ENCODE data around the gene KRT14. TPM values are rescaled to one million over a fixed set of nuclear protein-coding genes. Genes with fewer than 3 reads are reported as not detected.

The KRT14 gene
- total RNA-seq, 1 experiment from 2014 or later, result not detected

GRCh38 chr17:41594363-41594915 lies 7.7 kb upstream of the KRT14 start:
- Mint-ChIP-seq H3K36me3 (ENCODE audit: insufficient read depth, unreplicated experiment) (peaks cover 7% of the 10 kb centered on the region), H3K27me3 (ENCODE audit: insufficient read depth, unreplicated experiment) (peaks cover 12% of the 10 kb centered on the region), H3K4me1 (ENCODE audit: low read depth, unreplicated experiment) (peaks cover 7% of the 10 kb centered on the region), H3K9me3 (ENCODE audit: unreplicated experiment) (peaks cover 8% of the 10 kb centered on the region), H3K27ac (ENCODE audit: unreplicated experiment) (no peak overlapping the region), H3K4me3 (ENCODE audit: unreplicated experiment) (no peak overlapping the region)
- Histone ChIP-seq H3K36me3 (ENCODE audit: control insufficient read depth, insufficient read depth, low read length) (no peaks in the 10 kb centered on the region), H3K9me3 (no peaks in the 10 kb centered on the region), H3K27me3 (replicated peaks; ENCODE audit: control insufficient read depth, insufficient read depth, low read length) (no peaks in the 10 kb centered on the region; the same call in 1 of the 2 replicates), H3K4me3 (ENCODE audit: low read depth, low read length) (no peak overlapping the region), H3K4me1 (no peaks in the 10 kb centered on the region)
- ChIA-PET CTCF (no interaction called here), POLR2A (interaction anchor here (0.9 kb wide), 1 partner anchor 67 kb away, joined by 3 read pairs; the partner anchor contains the start of gene KRT19)
- no peak for TF ChIP-seq CTCF (IDR thresholded peaks at IDR 0.05; ENCODE audit: insufficient read depth in 1 of 2, low read depth in 1 of 2, low read length in 1 of 2, severe bottlenecking in 1 of 2, unreplicated experiment in 1 of 2)
- DNase-seq, result no peak
- intact Hi-C loops (cut with micrococcal nuclease; ENCODE audit: unreplicated experiment), result no loop called here
- BruUV-seq (replicated peaks), result no TSS peak

GRCh38 chr17:41593306-41593981 lies 6.7 kb upstream of the KRT14 start:
- Mint-ChIP-seq H3K27ac (ENCODE audit: unreplicated experiment) (no peak overlapping the region), H3K27me3 (ENCODE audit: insufficient read depth, unreplicated experiment) (peaks cover 12% of the 10 kb centered on the region), H3K4me1 (ENCODE audit: low read depth, unreplicated experiment) (peaks cover 7% of the 10 kb centered on the region), H3K9me3 (ENCODE audit: unreplicated experiment) (peaks cover 8% of the 10 kb centered on the region), H3K4me3 (ENCODE audit: unreplicated experiment) (no peak overlapping the region), H3K36me3 (ENCODE audit: insufficient read depth, unreplicated experiment) (peaks cover 7% of the 10 kb centered on the region)
- H3K4me3 ChIP-seq (ENCODE audit: low read depth, low read length), result no peak overlapping the region
- no peak for DNase-seq
- no peak for TF ChIP-seq CTCF (IDR thresholded peaks at IDR 0.05; ENCODE audit: insufficient read depth in 1 of 2, low read depth in 1 of 2, low read length in 1 of 2, severe bottlenecking in 1 of 2, unreplicated experiment in 1 of 2)
- BruUV-seq (replicated peaks), result no TSS peak
- POLR2A ChIA-PET, result interaction anchor here (0.9 kb wide), 1 partner anchor 66 kb away, joined by 3 read pairs; the partner anchor contains the start of gene KRT19
- H3K9me3 ChIP-seq, result no peaks in the 10 kb centered on the region
- intact Hi-C loops (cut with micrococcal nuclease; ENCODE audit: unreplicated experiment), result no loop called here
- CTCF ChIA-PET, result no interaction called here
- H3K36me3 ChIP-seq (ENCODE audit: control insufficient read depth, insufficient read depth, low read length), result no peaks in the 10 kb centered on the region
- H3K4me1 ChIP-seq, result no peaks in the 10 kb centered on the region
- no peaks in the 10 kb centered on the region; the same call in 1 of the 2 replicates for H3K27me3 ChIP-seq (replicated peaks; ENCODE audit: control insufficient read depth, insufficient read depth, low read length)

GRCh38 chr17:41592601-41593305 lies 6.1 kb upstream of the KRT14 start:
- Mint-ChIP-seq H3K36me3 (ENCODE audit: insufficient read depth, unreplicated experiment) (peaks cover 7% of the 10 kb centered on the region), H3K4me3 (ENCODE audit: unreplicated experiment) (no peak overlapping the region), H3K4me1 (ENCODE audit: low read depth, unreplicated experiment) (peaks cover 7% of the 10 kb centered on the region), H3K9me3 (ENCODE audit: unreplicated experiment) (peaks cover 5% of the 10 kb centered on the region), H3K27ac (ENCODE audit: unreplicated experiment) (no peak overlapping the region), H3K27me3 (ENCODE audit: insufficient read depth, unreplicated experiment) (peaks cover 12% of the 10 kb centered on the region)
- H3K4me3 ChIP-seq (ENCODE audit: low read depth, low read length), result no peak overlapping the region
- intact Hi-C loops (cut with micrococcal nuclease; ENCODE audit: unreplicated experiment), result no loop called here
- ChIA-PET POLR2A (interaction anchor here (0.6 kb wide), 1 partner anchor 79 kb away, joined by 3 read pairs; no protein-coding TSS in a partner anchor), CTCF (no interaction called here)
- DNase-seq, result no peak
- H3K27me3 ChIP-seq (replicated peaks; ENCODE audit: control insufficient read depth, insufficient read depth, low read length), result no peaks in the 10 kb centered on the region; the same call in 1 of the 2 replicates
- H3K9me3 ChIP-seq, result no peaks in the 10 kb centered on the region
- no TSS peak for BruUV-seq (replicated peaks)
- no peaks in the 10 kb centered on the region for H3K36me3 ChIP-seq (ENCODE audit: control insufficient read depth, insufficient read depth, low read length)
- no peak for TF ChIP-seq CTCF (IDR thresholded peaks at IDR 0.05; ENCODE audit: insufficient read depth in 1 of 2, low read depth in 1 of 2, low read length in 1 of 2, severe bottlenecking in 1 of 2, unreplicated experiment in 1 of 2)
- H3K4me1 ChIP-seq, result no peaks in the 10 kb centered on the region
